T-cell (primary cell): Measurements from ENCODE around the gene WWC1. TPM values are rescaled to one million over a fixed set of nuclear protein-coding genes. Genes with fewer than 3 reads are reported as not detected.
A peak's percentile ranks its signal among the peaks of the same experiment; 100 is the strongest.
"Not testable (repeated sequence)": the region's sequence is repeated elsewhere in the genome, so short reads cannot be mapped to it uniquely, and the experiment has no call there.

Experiments used
- ATAC-seq, 4 experiments: fragments of 200-7000 bp in 3 of 4; fragments of 150-1000 bp in 1 of 4; cut with Tn5 transposase; replicated peaks in 1 of 4; 1 replicate in 3 of 4; 2 replicates in 1 of 4; pipeline ENCODE4 v1.10.0; 2021; ENCODE audit warnings: moderate library complexity in 3 of 4, mild to moderate bottlenecking in 2 of 4, moderate number of reproducible peaks in 1 of 4
- CTCF ChIA-PET, 2 donors: fragments of 300-600 bp; sonication (Branson Sonifier 250); formaldehyde crosslinking; loops; one replicate each; lab custom pipeline; 2022; ENCODE audit warnings: antibody characterized with exemption in 2 of 2; lab: Charles Lee
- POLR2A ChIA-PET, 2 donors: fragments of 300-600 bp; sonication (Branson Sonifier 250); formaldehyde crosslinking; loops; one replicate each; lab custom pipeline; 2022; ENCODE audit warnings: antibody characterized with exemption in 2 of 2; lab: Charles Lee
- DNase-seq, 35 experiments: peaks; one replicate each; pipeline versions ENCODE4 v3.0.0 to v3.0.0-alpha.2; 2013 to 2023
- H3K27ac ChIP-seq: one replicate; pipeline ENCODE4 v1.5.1; 2013; ENCODE audit warnings: low read length
- H3K27me3 ChIP-seq, 2 experiments: replicated peaks in 1 of 2; 1 replicate in 1 of 2; 2 replicates in 1 of 2; pipeline versions ENCODE4 v1.6.1 to v1.7.0; 2013; ENCODE audit warnings: low read length in 1 of 2, mixed read lengths in 1 of 2; ENCODE audit not compliant: control insufficient read depth in 2 of 2, insufficient read depth in 2 of 2; ENCODE audit errors: extremely low read depth in 1 of 2
- H3K36me3 ChIP-seq, 2 donors: 1 replicate in 1 of 2; 2 replicates in 1 of 2; pipeline versions ENCODE4 v1.6.1 to v1.7.0; 2013; ENCODE audit warnings: low read length in 1 of 2; ENCODE audit not compliant: control insufficient read depth in 2 of 2, insufficient read depth in 1 of 2; ENCODE audit errors: extremely low read depth in 1 of 2
- H3K4me1 ChIP-seq, 2 experiments: 1 replicate in 1 of 2; 2 replicates in 1 of 2; pipeline versions ENCODE4 v1.6.1 to v1.7.0; 2013; ENCODE audit warnings: low read length in 2 of 2, mixed read lengths in 1 of 2; ENCODE audit not compliant: insufficient read depth in 2 of 2, control insufficient read depth in 1 of 2; ENCODE audit errors: extremely low read depth in 1 of 2
- H3K4me3 ChIP-seq, 2 donors: 1 replicate in 1 of 2; 2 replicates in 1 of 2; pipeline versions ENCODE4 v1.5.1 to v1.7.0; 2013; ENCODE audit warnings: mild to moderate bottlenecking in 2 of 2, low read length in 1 of 2, moderate library complexity in 1 of 2; ENCODE audit not compliant: control insufficient read depth in 1 of 2; ENCODE audit errors: extremely low read depth in 1 of 2
- H3K9me3 ChIP-seq: 2 replicates; pipeline ENCODE4 v1.7.0; 2013
- H3K27ac Mint-ChIP-seq, 2 donors: one replicate each; pipeline ENCODE4 v1.8.0; 2020 to 2021; ENCODE audit warnings: mild to moderate bottlenecking in 2 of 2, mixed read lengths in 2 of 2
- H3K27me3 Mint-ChIP-seq, 2 donors: one replicate each; pipeline ENCODE4 v1.8.0; 2021 to 2022; ENCODE audit warnings: mixed read lengths in 2 of 2
- H3K36me3 Mint-ChIP-seq: one replicate; pipeline ENCODE4 v1.8.0; 2021; ENCODE audit warnings: mixed read lengths
- H3K4me1 Mint-ChIP-seq, 3 donors: one replicate each; pipeline ENCODE4 v1.8.0; 2020 to 2022; ENCODE audit warnings: mixed read lengths in 3 of 3, mild to moderate bottlenecking in 1 of 3
- H3K4me3 Mint-ChIP-seq, 3 donors: one replicate each; pipeline ENCODE4 v1.8.0; 2020 to 2022; ENCODE audit warnings: mild to moderate bottlenecking in 3 of 3, mixed read lengths in 3 of 3, moderate library complexity in 3 of 3
- H3K9me3 Mint-ChIP-seq, 3 donors: one replicate each; pipeline ENCODE4 v1.8.0; 2020 to 2022; ENCODE audit warnings: mixed read lengths in 3 of 3
- WGBS: methylation state at CpG from one replicate; pipeline ENCODE4 v1.1.5; 2013; ENCODE audit warnings: missing lambda C conversion rate; ENCODE audit not compliant: insufficient coverage; 5-methylcytosine and 5-hydroxymethylcytosine counted together
- total RNA-seq, 35 experiments: library from RNA in 6 of 35; stranded (reverse) in 6 of 35; fragments of 120-200 nt in 1 of 35; gene quantifications; one replicate each; pipeline versions ENCODE4 v1.2.1 to v1.2.4 and lab custom pipeline; 2013 to 2026

Gene WWC1
- total RNA-seq, 5 donors from 2014 or later (not counting 1 experiment from before 2014, with no cell fraction given) = 0.83 to 2.0 (median 1.6) TPM

GRCh38 chr5:168285696-168286095 lies 5.7 kb upstream of the WWC1 start:
- H3K27me3 Mint-ChIP-seq = peaks cover 22 to 26% of the 10 kb centered on the region in 2 donors
- POLR2A ChIA-PET = no interaction called here

GRCh38 chr5:168286386-168286785 lies 5.1 kb upstream of the WWC1 start:
- no CpG with 5 or more reads among the region's 6 CpGs for WGBS
- no peak overlapping the region for H3K4me3 ChIP-seq
- H3K4me1 ChIP-seq = peaks cover 0 to 5% of the 10 kb centered on the region in 2 experiments
- H3K27ac ChIP-seq = no peak overlapping the region
- DNase-seq = no peak
- CTCF ChIA-PET = no interaction called here
- peaks cover 11 to 16% (median 12%) of the 10 kb centered on the region in 3 donors for H3K9me3 Mint-ChIP-seq
- H3K4me1 Mint-ChIP-seq = peaks cover 0 to 11% (median 11%) of the 10 kb centered on the region in 3 donors
- POLR2A ChIA-PET = no interaction called here
- H3K4me3 Mint-ChIP-seq = no peak overlapping the region
- H3K27me3 ChIP-seq = peaks cover 4 to 20% of the 10 kb centered on the region in 2 experiments
- no peaks in the 10 kb centered on the region for H3K9me3 ChIP-seq
- ATAC-seq = no peak
- H3K27me3 Mint-ChIP-seq = peaks cover 28 to 32% of the 10 kb centered on the region in 2 donors
- no peak overlapping the region for H3K27ac Mint-ChIP-seq
- no peaks in the 10 kb centered on the region for H3K36me3 ChIP-seq
- no peaks in the 10 kb centered on the region for H3K36me3 Mint-ChIP-seq

More at GRCh38 chr5:168285696-168286095, 5.7 kb upstream of the WWC1 start:
- no peak for DNase-seq
- Histone ChIP-seq H3K27me3 (peaks cover 4 to 15% of the 10 kb centered on the region in 2 experiments), H3K4me1 (no peaks in the 10 kb centered on the region), H3K27ac (no peak overlapping the region), H3K9me3 (no peaks in the 10 kb centered on the region), H3K4me3 (no peak overlapping the region), H3K36me3 (no peaks in the 10 kb centered on the region)
- H3K9me3 Mint-ChIP-seq = peaks cover 11 to 16% (median 12%) of the 10 kb centered on the region in 3 donors
- H3K36me3 Mint-ChIP-seq = no peaks in the 10 kb centered on the region
- CTCF ChIA-PET = no interaction called here
- peaks cover 0 to 6% (median 6%) of the 10 kb centered on the region in 3 donors for H3K4me1 Mint-ChIP-seq
- no peak overlapping the region for H3K4me3 Mint-ChIP-seq
- no peak for ATAC-seq
- WGBS = no CpG with 5 or more reads among the region's 2 CpGs
- H3K27ac Mint-ChIP-seq = no peak overlapping the region

- H3K27ac ChIP-seq, H3K36me3 ChIP-seq, H3K4me3 Mint-ChIP-seq, ATAC-seq, H3K9me3 ChIP-seq, H3K27ac Mint-ChIP-seq, POLR2A ChIA-PET, H3K36me3 Mint-ChIP-seq, H3K4me3 ChIP-seq, H3K4me1 ChIP-seq, CTCF ChIA-PET, DNase-seq: not testable (repeated sequence)
- 100% methylated on average over 1 of the region's 5 CpGs for WGBS
- H3K27me3 Mint-ChIP-seq = peaks cover 25 to 30% of the 10 kb centered on the region in 2 donors
- peaks cover 0 to 11% (median 11%) of the 10 kb centered on the region in 3 donors for H3K4me1 Mint-ChIP-seq
- peaks cover 4 to 20% of the 10 kb centered on the region in 2 experiments for H3K27me3 ChIP-seq
- peaks cover 11 to 16% (median 12%) of the 10 kb centered on the region in 3 donors for H3K9me3 Mint-ChIP-seq
These were observed 4.6 kb upstream of the WWC1 start for GRCh38 chr5:168286863-168287262.

- peaks cover 20 to 25% of the 10 kb centered on the region in 2 donors for H3K27me3 Mint-ChIP-seq
- POLR2A ChIA-PET = no interaction called here
- DNase-seq (no peak), ATAC-seq (no peak)
- H3K27ac Mint-ChIP-seq = no peak overlapping the region
- H3K4me3 Mint-ChIP-seq = no peak overlapping the region
- Histone ChIP-seq H3K9me3 (no peaks in the 10 kb centered on the region), H3K4me1 (peaks cover 0 to 9% of the 10 kb centered on the region in 2 experiments), H3K27ac (no peak overlapping the region), H3K36me3 (no peaks in the 10 kb centered on the region), H3K27me3 (peaks cover 4 to 20% of the 10 kb centered on the region in 2 experiments), H3K4me3 (no peak overlapping the region)
- CTCF ChIA-PET = no interaction called here
- H3K9me3 Mint-ChIP-seq = peaks cover 11 to 13% (median 12%) of the 10 kb centered on the region in 3 donors
- H3K36me3 Mint-ChIP-seq = no peaks in the 10 kb centered on the region
- WGBS = 67% methylated on average over 4 of the region's 4 CpGs
- H3K4me1 Mint-ChIP-seq = peaks cover 0 to 11% (median 11%) of the 10 kb centered on the region in 3 donors
These were observed 4.1 kb upstream of the WWC1 start for GRCh38 chr5:168287362-168287761.

- no peak overlapping the region for H3K27ac ChIP-seq
- H3K27me3 ChIP-seq = peaks cover 8 to 28% of the 10 kb centered on the region in 2 experiments
- 91% methylated on average over 15 of the region's 22 CpGs for WGBS
- peaks cover 11 to 13% (median 12%) of the 10 kb centered on the region in 3 donors for H3K9me3 Mint-ChIP-seq
- no peak overlapping the region for H3K4me3 ChIP-seq
- ChIA-PET POLR2A (no interaction called here), CTCF (no interaction called here)
- no peak for ATAC-seq
- no peak overlapping the region for H3K4me3 Mint-ChIP-seq
- no peak for DNase-seq
- H3K9me3 ChIP-seq = no peaks in the 10 kb centered on the region
- H3K36me3 ChIP-seq = no peaks in the 10 kb centered on the region
- H3K27ac Mint-ChIP-seq = peak overlapping the region in 1 of 2 donors; percentile 48
- peaks cover 0 to 13% of the 10 kb centered on the region in 2 experiments for H3K4me1 ChIP-seq
- peaks cover 0 to 19% (median 17%) of the 10 kb centered on the region in 3 donors for H3K4me1 Mint-ChIP-seq
- no peaks in the 10 kb centered on the region for H3K36me3 Mint-ChIP-seq
- H3K27me3 Mint-ChIP-seq = peaks cover 20 to 35% of the 10 kb centered on the region in 2 donors
These were observed 2.8 kb upstream of the WWC1 start for GRCh38 chr5:168288349-168289245.

- no peaks in the 10 kb centered on the region for H3K9me3 ChIP-seq
- peaks cover 0 to 2% (median 0%) of the 10 kb centered on the region in 3 donors for H3K9me3 Mint-ChIP-seq
- no peaks in the 10 kb centered on the region for H3K36me3 Mint-ChIP-seq
- peaks cover 9 to 45% of the 10 kb centered on the region in 2 experiments for H3K27me3 ChIP-seq
- peaks cover 0 to 13% of the 10 kb centered on the region in 2 experiments for H3K4me1 ChIP-seq
- H3K4me3 ChIP-seq = peak overlapping the region; percentile 29 to 31
- ATAC-seq (no peak), DNase-seq (no peak)
- no peak overlapping the region for H3K27ac ChIP-seq
- ChIA-PET POLR2A (no interaction called here), CTCF (no interaction called here)
- H3K27me3 Mint-ChIP-seq = peaks cover 27 to 49% of the 10 kb centered on the region in 2 donors
- H3K36me3 ChIP-seq = no peaks in the 10 kb centered on the region
- WGBS = 73% methylated on average over 2 of the region's 6 CpGs
- H3K27ac Mint-ChIP-seq = no peak overlapping the region
- H3K4me1 Mint-ChIP-seq = peaks cover 0 to 20% (median 19%) of the 10 kb centered on the region in 3 donors
- H3K4me3 Mint-ChIP-seq = peak overlapping the region; percentile 62 to 71 (median 65)
These were observed 523 bp upstream of the WWC1 start for GRCh38 chr5:168290902-168291341.
